Panc1 (cell line): ENCODE results near the gene REXO5. TPM values are rescaled to one million over a fixed set of nuclear protein-coding genes. Genes with fewer than 3 reads are reported as not detected.
"Not testable (repeated sequence)": the region's sequence is repeated elsewhere in the genome, so short reads cannot be mapped to it uniquely, and the experiment has no call there.

Source experiments
- ATAC-seq: fragments of 200-7000 bp; cut with Tn5 transposase; 2 replicates; pipeline ENCODE4 v1.9.1; 2020; ENCODE audit warnings: mild to moderate bottlenecking, moderate library complexity
- BruUV-seq: library from RNA; stranded (reverse); fragments of 400-500 nt; replicated peaks from 2 replicates; lab custom pipeline; 2021; lab: Mats Ljungman, UMichigan
- CTCF ChIA-PET: fragments of 300-600 bp; sonication (Branson Sonifier 250); formaldehyde crosslinking; loops from one replicate; lab custom pipeline; 2022; ENCODE audit warnings: antibody characterized with exemption; lab: Charles Lee
- POLR2A ChIA-PET: fragments of 300-600 bp; sonication (Branson Sonifier 250); formaldehyde crosslinking; loops from one replicate; lab custom pipeline; 2022; ENCODE audit warnings: antibody characterized with exemption; lab: Charles Lee
- DNase-seq: peaks from one replicate; pipeline ENCODE4 v3.0.0-alpha.2; 2010; ENCODE audit warnings: low read depth, low spot score
- H3K27ac ChIP-seq: 2 replicates; pipeline ENCODE4 v1.5.1; 2011; ENCODE audit warnings: mild to moderate bottlenecking, low read length, inconsistent platforms
- H3K27me3 ChIP-seq: fragments of 200-500 bp; sonication (Bioruptor generic); 2 replicates; pipeline ENCODE4 v1.6.0; 2014; ENCODE audit warnings: low read length, inconsistent platforms; ENCODE audit not compliant: control insufficient read depth, insufficient read depth
- H3K36me3 ChIP-seq: fragments of 200-500 bp; sonication (Bioruptor generic); 2 replicates; pipeline ENCODE4 v1.5.1; 2014; ENCODE audit warnings: inconsistent platforms, mild to moderate bottlenecking, low read length, moderate library complexity; ENCODE audit not compliant: control insufficient read depth, insufficient read depth
- H3K4me1 ChIP-seq: 2 replicates; pipeline ENCODE4 v1.5.1; 2011; ENCODE audit warnings: inconsistent platforms, mild to moderate bottlenecking, low read length, moderate library complexity; ENCODE audit not compliant: control insufficient read depth, insufficient read depth
- H3K4me3 ChIP-seq, 2 experiments: 2 replicates each; pipeline ENCODE4 v1.5.1; 2011 to 2012; ENCODE audit warnings: low read depth in 2 of 2, low read length in 2 of 2, mild to moderate bottlenecking in 2 of 2, inconsistent platforms in 1 of 2, moderate library complexity in 1 of 2
- H3K9me3 ChIP-seq: fragments of 200-500 bp; sonication (Bioruptor generic); 2 replicates; pipeline ENCODE4 v1.5.1; 2014; ENCODE audit warnings: low read depth, mild to moderate bottlenecking, inconsistent platforms, low read length, moderate library complexity; ENCODE audit not compliant: control insufficient read depth, insufficient read depth
- POLR2AphosphoS5 ChIP-seq: IDR thresholded peaks from 2 replicates; pipeline ENCODE4 v1.6.1; 2012; ENCODE audit warnings: mild to moderate bottlenecking, low read depth, low read length, moderate library complexity
- SIN3A ChIP-seq: IDR thresholded peaks from 2 replicates; pipeline ENCODE4 v1.6.1; 2012; ENCODE audit warnings: low read depth, mild to moderate bottlenecking, low read length, moderate library complexity, borderline replicate concordance; ENCODE audit not compliant: insufficient read depth
- TCF7L2 ChIP-seq: IDR thresholded peaks from 2 replicates; pipeline ENCODE4 v1.6.1; 2011; ENCODE audit warnings: mild to moderate bottlenecking, low read depth, low read length, inconsistent platforms
- in situ Hi-C: cut with HindIII; loops from 2 replicates; pipeline ENCODE4 v1.10.0; 2016; ENCODE audit warnings: low sequenced_read_pairs, low pct_unique_long_range_greater_than_20kb
- intact Hi-C: fragments of 100-400 bp; cut with micrococcal nuclease; formaldehyde crosslinking; loops from one replicate; pipeline ENCODE4 v1.10.0; 2022; ENCODE audit not compliant: unreplicated experiment
- total RNA-seq: library from RNA; stranded (reverse); gene quantifications from one replicate; pipeline ENCODE4 v1.2.1, GENCODE V29; 2021; ENCODE audit not compliant: unreplicated experiment
- TF ChIP-seq, protein P1 (sequence below): fragments of 450-650 bp; IDR thresholded peaks from 2 replicates; pipeline ENCODE4 v1.5.1; 2017; ENCODE audit warnings: mild to moderate bottlenecking
- TF ChIP-seq, protein P2 (sequence below), 2 experiments: IDR thresholded peaks; 2 replicates each; pipeline ENCODE4 v1.6.1; 2011 to 2012; ENCODE audit warnings: low read depth in 2 of 2, control low read depth in 1 of 2, low read length in 1 of 2, mild to moderate bottlenecking in 1 of 2, moderate library complexity in 1 of 2; ENCODE audit not compliant: insufficient read depth in 1 of 2

REXO5 gene
- total RNA-seq, 1 experiment from 2014 or later, result 13.6 TPM

DNA sequence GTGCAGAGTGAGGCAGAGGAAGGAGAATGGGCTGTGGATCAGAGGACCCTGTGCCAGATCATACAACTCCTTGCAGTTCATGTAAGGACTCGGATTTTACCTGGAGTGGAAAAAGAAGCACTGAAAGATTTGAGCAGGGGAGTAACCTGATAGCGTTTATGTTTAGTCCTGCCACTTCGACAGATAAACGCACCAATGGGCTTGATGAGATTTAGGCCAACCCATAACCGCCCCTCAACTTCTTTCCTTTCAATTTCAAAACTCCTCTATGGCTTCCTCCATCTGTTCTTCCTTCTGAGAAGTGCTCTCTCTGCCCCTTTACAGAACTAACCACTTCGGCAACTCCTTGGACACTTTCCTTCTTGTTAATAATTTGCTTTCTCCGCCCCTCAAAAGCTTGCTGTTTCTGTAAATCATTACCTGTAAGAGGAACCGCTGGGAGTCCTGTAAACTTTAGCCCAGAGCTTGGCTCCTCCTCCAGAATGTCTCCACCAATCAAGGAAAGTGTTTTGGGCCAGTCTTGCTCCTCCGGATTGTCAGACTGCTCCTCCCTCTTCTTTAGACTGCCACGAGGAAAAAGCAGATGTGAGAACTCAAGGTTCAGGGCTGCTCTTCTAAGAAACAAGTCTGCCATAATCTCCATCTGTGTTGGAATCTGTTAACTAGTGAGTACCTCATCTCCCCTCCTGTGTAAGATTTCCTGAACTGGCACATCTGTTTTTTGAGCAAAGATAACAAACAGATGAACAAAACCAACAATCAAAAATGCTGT lies 42.7 kb upstream of the REXO5 start, which contains the start of gene ACSM3:
Gene ACSM3 (plus strand): TSS at position 554 of the 772 bp plus-strand sequence. CDS start 6,021 bp downstream, outside the sequence.
- no peaks in the 10 kb centered on the region for H3K4me1 ChIP-seq
- peak within 1 kb of the TSS; percentile 17 to 40; a peak in 3 of 4 replicates for H3K4me3 ChIP-seq
- no peaks in the 10 kb centered on the region for H3K36me3 ChIP-seq
- H3K27me3 ChIP-seq, result peaks cover 7% of the 10 kb centered on the region; the same call in 1 of the 2 replicates
- no TSS peak for BruUV-seq
- ChIA-PET CTCF (no interaction called here), POLR2A (interaction anchor here (0.6 kb wide), 2 partner anchors 137 to 150 kb away, joined by 5 to 16 read pairs; partner anchors contain the start of genes DCUN1D3 and LYRM1)
- in situ Hi-C loops, result no loop called here
- TF ChIP-seq SIN3A (no peak), POLR2AphosphoS5 (no peak), TCF7L2 (no peak)
- TF ChIP-seq, protein P1, sequence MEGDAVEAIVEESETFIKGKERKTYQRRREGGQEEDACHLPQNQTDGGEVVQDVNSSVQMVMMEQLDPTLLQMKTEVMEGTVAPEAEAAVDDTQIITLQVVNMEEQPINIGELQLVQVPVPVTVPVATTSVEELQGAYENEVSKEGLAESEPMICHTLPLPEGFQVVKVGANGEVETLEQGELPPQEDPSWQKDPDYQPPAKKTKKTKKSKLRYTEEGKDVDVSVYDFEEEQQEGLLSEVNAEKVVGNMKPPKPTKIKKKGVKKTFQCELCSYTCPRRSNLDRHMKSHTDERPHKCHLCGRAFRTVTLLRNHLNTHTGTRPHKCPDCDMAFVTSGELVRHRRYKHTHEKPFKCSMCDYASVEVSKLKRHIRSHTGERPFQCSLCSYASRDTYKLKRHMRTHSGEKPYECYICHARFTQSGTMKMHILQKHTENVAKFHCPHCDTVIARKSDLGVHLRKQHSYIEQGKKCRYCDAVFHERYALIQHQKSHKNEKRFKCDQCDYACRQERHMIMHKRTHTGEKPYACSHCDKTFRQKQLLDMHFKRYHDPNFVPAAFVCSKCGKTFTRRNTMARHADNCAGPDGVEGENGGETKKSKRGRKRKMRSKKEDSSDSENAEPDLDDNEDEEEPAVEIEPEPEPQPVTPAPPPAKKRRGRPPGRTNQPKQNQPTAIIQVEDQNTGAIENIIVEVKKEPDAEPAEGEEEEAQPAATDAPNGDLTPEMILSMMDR, result no peak
- TF ChIP-seq, protein P2, sequence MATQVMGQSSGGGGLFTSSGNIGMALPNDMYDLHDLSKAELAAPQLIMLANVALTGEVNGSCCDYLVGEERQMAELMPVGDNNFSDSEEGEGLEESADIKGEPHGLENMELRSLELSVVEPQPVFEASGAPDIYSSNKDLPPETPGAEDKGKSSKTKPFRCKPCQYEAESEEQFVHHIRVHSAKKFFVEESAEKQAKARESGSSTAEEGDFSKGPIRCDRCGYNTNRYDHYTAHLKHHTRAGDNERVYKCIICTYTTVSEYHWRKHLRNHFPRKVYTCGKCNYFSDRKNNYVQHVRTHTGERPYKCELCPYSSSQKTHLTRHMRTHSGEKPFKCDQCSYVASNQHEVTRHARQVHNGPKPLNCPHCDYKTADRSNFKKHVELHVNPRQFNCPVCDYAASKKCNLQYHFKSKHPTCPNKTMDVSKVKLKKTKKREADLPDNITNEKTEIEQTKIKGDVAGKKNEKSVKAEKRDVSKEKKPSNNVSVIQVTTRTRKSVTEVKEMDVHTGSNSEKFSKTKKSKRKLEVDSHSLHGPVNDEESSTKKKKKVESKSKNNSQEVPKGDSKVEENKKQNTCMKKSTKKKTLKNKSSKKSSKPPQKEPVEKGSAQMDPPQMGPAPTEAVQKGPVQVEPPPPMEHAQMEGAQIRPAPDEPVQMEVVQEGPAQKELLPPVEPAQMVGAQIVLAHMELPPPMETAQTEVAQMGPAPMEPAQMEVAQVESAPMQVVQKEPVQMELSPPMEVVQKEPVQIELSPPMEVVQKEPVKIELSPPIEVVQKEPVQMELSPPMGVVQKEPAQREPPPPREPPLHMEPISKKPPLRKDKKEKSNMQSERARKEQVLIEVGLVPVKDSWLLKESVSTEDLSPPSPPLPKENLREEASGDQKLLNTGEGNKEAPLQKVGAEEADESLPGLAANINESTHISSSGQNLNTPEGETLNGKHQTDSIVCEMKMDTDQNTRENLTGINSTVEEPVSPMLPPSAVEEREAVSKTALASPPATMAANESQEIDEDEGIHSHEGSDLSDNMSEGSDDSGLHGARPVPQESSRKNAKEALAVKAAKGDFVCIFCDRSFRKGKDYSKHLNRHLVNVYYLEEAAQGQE (IDR thresholded peaks at IDR 0.05; ENCODE audit: insufficient read depth in 1 of 2, low read depth in 2 of 2, low read length in 1 of 2), result no peak
- no peaks in the 10 kb centered on the region; the same call in 1 of the 2 replicates for H3K9me3 ChIP-seq
- intact Hi-C loops, result no loop called here
- ATAC-seq (peak; percentile 72), DNase-seq (no peak)
- no peak within 1 kb of the TSS for H3K27ac ChIP-seq

DNA sequence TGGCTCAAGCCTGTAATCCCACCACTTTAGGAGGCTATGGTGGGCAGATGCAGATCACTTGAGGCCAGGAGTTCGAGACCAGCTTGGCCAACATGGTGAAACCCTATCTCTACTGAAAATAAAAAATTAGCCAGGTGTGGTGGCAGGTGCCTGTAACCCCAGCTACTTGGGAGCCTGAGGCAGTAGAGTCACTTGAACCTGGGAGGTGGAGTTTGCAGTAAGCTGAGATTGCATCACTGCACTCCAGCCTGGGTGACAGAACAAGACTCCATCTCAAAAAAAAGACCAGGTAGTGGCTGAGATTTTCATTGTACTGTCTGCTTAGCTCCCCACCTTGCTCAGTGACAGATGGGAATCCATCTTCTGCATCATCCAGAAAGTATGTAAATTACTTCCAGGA lies 41.9 kb upstream of the REXO5 start:
- H3K27ac ChIP-seq, H3K4me3 ChIP-seq, BruUV-seq, intact Hi-C loops, ATAC-seq, H3K4me1 ChIP-seq, H3K36me3 ChIP-seq, POLR2A ChIA-PET, in situ Hi-C loops, CTCF ChIA-PET, H3K27me3 ChIP-seq, H3K9me3 ChIP-seq, DNase-seq: not testable (repeated sequence)

DNA sequence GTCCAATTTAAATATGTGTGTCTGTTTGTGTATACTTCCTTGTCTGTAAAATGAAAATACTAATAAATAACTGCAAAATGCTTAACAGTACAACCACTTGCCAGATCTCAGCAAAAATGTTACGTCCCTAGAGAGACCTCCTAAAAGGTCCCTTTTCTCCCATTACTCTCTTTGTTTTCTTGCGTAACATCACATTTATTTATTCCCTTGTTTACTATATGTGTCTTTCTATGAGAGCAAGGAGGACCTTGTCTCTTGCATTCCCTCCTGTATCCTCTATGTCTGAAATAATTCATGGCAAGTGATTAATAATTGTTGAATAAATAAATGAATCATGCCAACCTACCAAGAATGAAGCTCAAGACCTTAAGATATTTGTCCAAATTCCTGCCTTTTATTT lies 40.6 kb upstream of the REXO5 start:
- Histone ChIP-seq H3K27me3 (peaks cover 7% of the 10 kb centered on the region; the same call in 1 of the 2 replicates), H3K27ac (no peak overlapping the region), H3K9me3 (no peaks in the 10 kb centered on the region; the same call in 1 of the 2 replicates), H3K4me3 (no peak overlapping the region), H3K36me3 (no peaks in the 10 kb centered on the region), H3K4me1 (no peaks in the 10 kb centered on the region)
- TF ChIP-seq SIN3A, result no peak
- TF ChIP-seq, protein P2 (IDR thresholded peaks at IDR 0.05; ENCODE audit: insufficient read depth in 1 of 2, low read depth in 2 of 2, low read length in 1 of 2), result no peak
- no peak for TF ChIP-seq POLR2AphosphoS5
- TF ChIP-seq, protein P1, result no peak
- no peak for TF ChIP-seq TCF7L2
- BruUV-seq, result no TSS peak
- in situ Hi-C loops, result no loop called here
- ChIA-PET CTCF (no interaction called here), POLR2A (no interaction called here)
- DNase-seq (no peak), ATAC-seq (no peak)
- intact Hi-C loops, result no loop called here
